H7 (cell line): ENCODE measurements around the gene SLC35E4. TPM values are rescaled to one million over a fixed set of nuclear protein-coding genes. Genes with fewer than 3 reads are reported as not detected.
"Not testable (repeated sequence)": the region's sequence is repeated elsewhere in the genome, so short reads cannot be mapped to it uniquely, and the experiment has no call there.

Experiments
- DNase-seq: peaks from one replicate; pipeline ENCODE4 v3.0.0; 2012
- H3K27me3 ChIP-seq: 2 replicates; pipeline ENCODE4 v1.6.0; 2011; ENCODE audit warnings: mild to moderate bottlenecking, low read length; ENCODE audit not compliant: control insufficient read depth, insufficient read depth
- H3K36me3 ChIP-seq: replicated peaks from 2 replicates; pipeline ENCODE4 v1.5.1; 2011; ENCODE audit warnings: low read length; ENCODE audit not compliant: control insufficient read depth, insufficient read depth
- H3K4me3 ChIP-seq: 2 replicates; pipeline ENCODE4 v1.5.1; 2011; ENCODE audit warnings: low read depth, mild to moderate bottlenecking, control low read depth, low read length, moderate library complexity; ENCODE audit not compliant: insufficient read depth
- total RNA-seq: library from RNA; depleted of rRNA; stranded (reverse); fragments of >200 nt; shearing (Covaris generic); gene quantifications from 2 replicates; pipeline ENCODE4 v1.2.3, GENCODE V29; 2014

SLC35E4 gene
- total RNA-seq, 1 experiment from 2014 or later, result 6.5 TPM

- Histone ChIP-seq H3K4me3 (no peak overlapping the region), H3K36me3 (no peaks in the 10 kb centered on the region), H3K27me3 (no peaks in the 10 kb centered on the region)
- DNase-seq, result no peak
Observed at GRCh38 chr22:30652852-30653251, 17.3 kb downstream of the SLC35E4 start.

GRCh38 chr22:30654361-30654760 lies 18.8 kb downstream of the SLC35E4 start:
- DNase-seq, result no peak
- no peaks in the 10 kb centered on the region for H3K27me3 ChIP-seq
- no peak overlapping the region for H3K4me3 ChIP-seq
- H3K36me3 ChIP-seq, result no peaks in the 10 kb centered on the region

- no peaks in the 10 kb centered on the region for H3K36me3 ChIP-seq
- no peaks in the 10 kb centered on the region for H3K27me3 ChIP-seq
- H3K4me3 ChIP-seq, result no peak overlapping the region
- peak; percentile 53 for DNase-seq
Observed at GRCh38 chr22:30655532-30655931, 20.0 kb downstream of the SLC35E4 start.

GRCh38 chr22:30662040-30662439 lies 26.5 kb downstream of the SLC35E4 start:
- Histone ChIP-seq H3K36me3 (no peaks in the 10 kb centered on the region), H3K27me3 (no peaks in the 10 kb centered on the region; the same call in 1 of the 2 replicates), H3K4me3 (no peak overlapping the region)
- no peak for DNase-seq

GRCh38 chr22:30664798-30665197 lies 29.2 kb downstream of the SLC35E4 start:
- peaks cover 11% of the 10 kb centered on the region for H3K27me3 ChIP-seq
- DNase-seq, result no peak

GRCh38 chr22:30665266-30665665 lies 29.7 kb downstream of the SLC35E4 start:
- H3K36me3 ChIP-seq, result no peaks in the 10 kb centered on the region
- DNase-seq, result no peak
- H3K27me3 ChIP-seq, result peaks cover 11% of the 10 kb centered on the region
- no peak overlapping the region for H3K4me3 ChIP-seq

More at GRCh38 chr22:30664798-30665197, 29.2 kb downstream of the SLC35E4 start:
- no peak overlapping the region for H3K4me3 ChIP-seq
- no peaks in the 10 kb centered on the region for H3K36me3 ChIP-seq

- Histone ChIP-seq H3K4me3 (no peak overlapping the region), H3K36me3 (no peaks in the 10 kb centered on the region), H3K27me3 (peaks cover 11% of the 10 kb centered on the region)
- no peak for DNase-seq
Observed at GRCh38 chr22:30665786-30666185, 30.2 kb downstream of the SLC35E4 start.

GRCh38 chr22:30667107-30667493 lies 31.5 kb downstream of the SLC35E4 start:
- Histone ChIP-seq H3K4me3 (peak overlapping the region; percentile 71), H3K27me3 (peaks cover 11% of the 10 kb centered on the region), H3K36me3 (no peaks in the 10 kb centered on the region)
- DNase-seq, result no peak

GRCh38 chr22:30667494-30668385 lies 32.2 kb downstream of the SLC35E4 start, which contains the start of gene DUSP18:
DUSP18 (minus strand) TSS chr22:30667875; CDS start chr22:30664003, 3,872 bp downstream.
- Histone ChIP-seq H3K36me3 (no peaks in the 10 kb centered on the region), H3K4me3 (peak within 1 kb of the TSS; percentile 71), H3K27me3 (peaks cover 11% of the 10 kb centered on the region)
- DNase-seq, result peak; percentile 99

GRCh38 chr22:30668386-30668710 lies 32.8 kb downstream of the SLC35E4 start:
- H3K27me3 ChIP-seq, result peaks cover 11% of the 10 kb centered on the region
- peak overlapping the region; percentile 71 for H3K4me3 ChIP-seq
- no peaks in the 10 kb centered on the region for H3K36me3 ChIP-seq
- DNase-seq, result no peak

GRCh38 chr22:30671071-30671470 lies 35.5 kb downstream of the SLC35E4 start:
- DNase-seq, result no peak
- Histone ChIP-seq H3K36me3 (no peaks in the 10 kb centered on the region), H3K4me3 (no peak overlapping the region), H3K27me3 (peaks cover 13% of the 10 kb centered on the region)

- Histone ChIP-seq H3K36me3 (no peaks in the 10 kb centered on the region), H3K27me3 (peaks cover 13% of the 10 kb centered on the region), H3K4me3 (no peak overlapping the region)
- no peak for DNase-seq
Observed at GRCh38 chr22:30673136-30673535, 37.6 kb downstream of the SLC35E4 start.

- H3K27me3 ChIP-seq, result peaks cover 2% of the 10 kb centered on the region
Observed at GRCh38 chr22:30674482-30674881, 38.9 kb downstream of the SLC35E4 start.

GRCh38 chr22:30675436-30675835 lies 39.9 kb downstream of the SLC35E4 start:
- no peak for DNase-seq
- Histone ChIP-seq H3K36me3 (no peaks in the 10 kb centered on the region), H3K27me3 (peaks cover 2% of the 10 kb centered on the region), H3K4me3 (no peak overlapping the region)

More at GRCh38 chr22:30674482-30674881, 38.9 kb downstream of the SLC35E4 start:
- no peak overlapping the region for H3K4me3 ChIP-seq
- H3K36me3 ChIP-seq, result no peaks in the 10 kb centered on the region
- DNase-seq, result no peak

GRCh38 chr22:30676565-30676964 lies 41.0 kb downstream of the SLC35E4 start:
- not testable (repeated sequence) for DNase-seq, H3K27me3 ChIP-seq, H3K4me3 ChIP-seq, H3K36me3 ChIP-seq
